Astrocyte (in vitro differentiated cells and primary cell): ENCODE measurements around the gene PPP4R2. TPM values are rescaled to one million over a fixed set of nuclear protein-coding genes. Genes with fewer than 3 reads are reported as not detected.

Source experiments
- DNase-seq: peaks from one replicate; pipeline ENCODE4 v3.0.0-alpha.2; 2010; ENCODE audit warnings: low read depth
- FAIRE-seq: peaks from 2 replicates; lab custom pipeline; 2011; peaks lifted over from hg19 to GRCh38; lab: Jason Lieb, UNC
- H2AFZ ChIP-seq: 2 replicates; pipeline ENCODE4 v1.6.0; 2012; ENCODE audit warnings: low read depth, low read length, inconsistent platforms
- H3K27ac ChIP-seq: 2 replicates; pipeline ENCODE4 v1.5.1; 2011; ENCODE audit warnings: low read depth, low read length, inconsistent platforms
- H3K27me3 ChIP-seq: 2 replicates; pipeline ENCODE4 v1.6.0; 2011; ENCODE audit warnings: low read length, inconsistent platforms; ENCODE audit not compliant: insufficient read depth
- H3K36me3 ChIP-seq: 2 replicates; pipeline ENCODE4 v1.5.1; 2011; ENCODE audit warnings: low read length, inconsistent platforms; ENCODE audit not compliant: insufficient read depth
- H3K4me1 ChIP-seq: 2 replicates; pipeline ENCODE4 v1.5.1; 2011; ENCODE audit warnings: low read length, inconsistent platforms; ENCODE audit not compliant: insufficient read depth
- H3K4me2 ChIP-seq: 2 replicates; pipeline ENCODE4 v1.6.0; 2012; ENCODE audit warnings: low read length, inconsistent platforms
- H3K4me3 ChIP-seq: 2 replicates; pipeline ENCODE4 v1.5.1; 2011; ENCODE audit warnings: low read depth, mild to moderate bottlenecking, low read length, inconsistent platforms; ENCODE audit not compliant: insufficient read depth
- H3K79me2 ChIP-seq: 2 replicates; pipeline ENCODE4 v1.6.0; 2012; ENCODE audit warnings: mild to moderate bottlenecking, low read length, inconsistent platforms; ENCODE audit not compliant: insufficient read depth
- H3K9ac ChIP-seq: 2 replicates; pipeline ENCODE4 v1.6.0; 2012; ENCODE audit warnings: mild to moderate bottlenecking, low read length, inconsistent platforms
- H3K9me3 ChIP-seq: 2 replicates; pipeline ENCODE4 v1.5.1; 2012; ENCODE audit warnings: low read depth, mild to moderate bottlenecking, low read length, inconsistent platforms; ENCODE audit not compliant: insufficient read depth
- H4K20me1 ChIP-seq: 2 replicates; pipeline ENCODE4 v1.6.0; 2012; ENCODE audit warnings: low read length, inconsistent platforms; ENCODE audit not compliant: insufficient read depth
- H3K27ac Mint-ChIP-seq: one replicate; pipeline ENCODE4 v1.8.0; 2021; ENCODE audit warnings: mild to moderate bottlenecking, mixed read lengths; ENCODE audit not compliant: unreplicated experiment
- H3K27me3 Mint-ChIP-seq: one replicate; pipeline ENCODE4 v1.8.0; 2021; ENCODE audit warnings: low read depth, mixed read lengths; ENCODE audit not compliant: unreplicated experiment
- H3K36me3 Mint-ChIP-seq: one replicate; pipeline ENCODE4 v1.8.0; 2021; ENCODE audit warnings: low read depth, mixed read lengths; ENCODE audit not compliant: unreplicated experiment
- H3K4me1 Mint-ChIP-seq: one replicate; pipeline ENCODE4 v1.8.0; 2021; ENCODE audit warnings: low read depth, mixed read lengths; ENCODE audit not compliant: unreplicated experiment
- H3K4me3 Mint-ChIP-seq: one replicate; pipeline ENCODE4 v1.8.0; 2021; ENCODE audit warnings: mild to moderate bottlenecking, moderate library complexity, mixed read lengths; ENCODE audit not compliant: unreplicated experiment
- H3K9me3 Mint-ChIP-seq: one replicate; pipeline ENCODE4 v1.8.0; 2021; ENCODE audit warnings: mild to moderate bottlenecking, mixed read lengths; ENCODE audit not compliant: unreplicated experiment
- CTCF ChIP-seq: IDR thresholded peaks from 2 replicates; pipeline ENCODE4 v1.5.1; 2011; ENCODE audit warnings: low read depth, mild to moderate bottlenecking, inconsistent platforms, low read length, moderate library complexity; ENCODE audit not compliant: insufficient read depth
- EZH2 ChIP-seq: IDR thresholded peaks from 2 replicates; pipeline ENCODE4 v1.6.1; 2012; ENCODE audit warnings: mild to moderate bottlenecking, low read length, inconsistent platforms; ENCODE audit not compliant: insufficient read depth
- total RNA-seq: library from RNA; stranded (reverse); gene quantifications from 2 replicates; pipeline ENCODE4 v1.2.1, GENCODE V29; 2021

The PPP4R2 gene
- total RNA-seq, 1 donor from 2014 or later: 98.5 TPM

- FAIRE-seq (no peak), DNase-seq (no peak)
- no peaks in the 10 kb centered on the region for H3K4me1 ChIP-seq
- no peak overlapping the region for H3K27ac Mint-ChIP-seq
- no peak overlapping the region for H3K4me2 ChIP-seq
- TF ChIP-seq CTCF (no peak), EZH2 (no peak)
- H3K36me3 ChIP-seq: no peaks in the 10 kb centered on the region
- no peaks in the 10 kb centered on the region for H3K27me3 ChIP-seq
- H3K27ac ChIP-seq: no peak overlapping the region
- no peak overlapping the region for H3K4me3 Mint-ChIP-seq
- peaks cover 17% of the 10 kb centered on the region for H3K36me3 Mint-ChIP-seq
- no peaks in the 10 kb centered on the region for H3K27me3 Mint-ChIP-seq
- H3K4me1 Mint-ChIP-seq: no peaks in the 10 kb centered on the region
- peaks cover 6% of the 10 kb centered on the region for H3K9me3 Mint-ChIP-seq
- H3K4me3 ChIP-seq: no peak overlapping the region
- H2AFZ ChIP-seq: no peak overlapping the region
- H4K20me1 ChIP-seq: no peaks in the 10 kb centered on the region
- no peak overlapping the region for H3K9ac ChIP-seq
- no peaks in the 10 kb centered on the region for H3K79me2 ChIP-seq
- peaks cover 4% of the 10 kb centered on the region for H3K9me3 ChIP-seq
These were observed 13.8 kb upstream of the PPP4R2 start for GRCh38 chr3:72982609-72983366.

DNA sequence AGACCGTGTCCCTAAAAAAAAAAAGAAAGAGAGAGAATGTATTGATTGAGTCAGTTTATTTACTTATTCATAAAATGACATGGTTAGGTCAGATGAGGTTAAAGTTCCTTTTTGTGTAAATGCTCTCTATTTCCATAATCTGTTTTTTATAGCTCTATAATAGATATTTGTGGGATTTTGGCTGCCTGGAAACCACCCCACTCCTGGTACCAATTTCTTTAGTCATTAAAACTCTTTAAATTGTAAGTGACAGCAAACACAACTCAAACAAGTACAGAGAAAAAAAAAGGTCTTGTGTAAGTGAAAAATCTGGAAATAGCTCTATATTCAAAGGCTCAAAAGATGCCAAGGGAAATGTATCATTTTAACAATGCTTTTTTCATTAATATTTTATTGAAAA is 11.0 kb upstream of the PPP4R2 start:
- no peak for DNase-seq
- Mint-ChIP-seq H3K27ac (no peak overlapping the region), H3K27me3 (no peaks in the 10 kb centered on the region), H3K9me3 (peaks cover 6% of the 10 kb centered on the region), H3K4me3 (no peak overlapping the region), H3K4me1 (no peaks in the 10 kb centered on the region), H3K36me3 (peaks cover 11% of the 10 kb centered on the region)
- Histone ChIP-seq H3K9ac (no peak overlapping the region), H3K4me2 (no peak overlapping the region), H3K79me2 (no peaks in the 10 kb centered on the region), H4K20me1 (no peaks in the 10 kb centered on the region), H3K27ac (no peak overlapping the region), H3K4me3 (no peak overlapping the region), H3K9me3 (peaks cover 4% of the 10 kb centered on the region), H3K36me3 (no peaks in the 10 kb centered on the region), H2AFZ (no peak overlapping the region), H3K4me1 (no peaks in the 10 kb centered on the region), H3K27me3 (no peaks in the 10 kb centered on the region)
- TF ChIP-seq CTCF: no peak
- TF ChIP-seq EZH2: no peak
- no peak for FAIRE-seq

DNA sequence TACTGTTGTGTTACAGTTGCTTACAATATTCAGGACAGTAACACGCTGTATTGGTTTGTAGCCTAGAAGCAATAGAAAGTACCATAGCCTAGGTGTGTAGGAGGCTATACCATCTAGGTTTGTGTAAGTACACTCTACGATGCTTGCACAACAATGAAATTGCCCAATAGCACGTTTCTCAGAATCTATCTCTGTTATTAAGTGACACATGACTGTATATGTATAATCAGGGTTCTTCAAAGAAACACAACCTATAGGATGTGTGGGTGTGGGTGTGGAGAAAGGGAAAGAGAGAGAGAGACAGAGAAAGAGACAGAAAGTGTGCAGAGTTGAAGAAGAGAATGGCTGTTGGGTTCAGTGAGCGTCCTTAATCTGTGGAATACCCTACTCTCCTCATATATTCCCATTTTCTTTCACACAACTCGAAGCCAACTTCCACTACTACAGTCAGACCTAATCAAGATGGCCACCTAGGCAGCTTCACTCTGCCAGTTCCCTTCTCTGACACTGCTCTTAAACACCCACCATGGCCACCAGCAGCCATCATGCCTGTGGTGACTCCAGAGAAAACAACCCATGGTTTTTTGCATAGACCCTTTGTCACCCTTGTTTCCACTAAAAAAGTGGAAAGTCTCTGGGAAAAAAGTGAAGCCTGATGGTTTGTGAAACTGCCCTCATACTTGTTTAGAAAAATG is 5.8 kb upstream of the PPP4R2 start:
- no peaks in the 10 kb centered on the region for H3K27me3 Mint-ChIP-seq
- no peak for TF ChIP-seq EZH2
- no peak for TF ChIP-seq CTCF
- no peaks in the 10 kb centered on the region for H3K27me3 ChIP-seq
- H3K79me2 ChIP-seq: no peaks in the 10 kb centered on the region
- H3K36me3 Mint-ChIP-seq: no peaks in the 10 kb centered on the region
- FAIRE-seq (no peak), DNase-seq (no peak)
- H3K4me3 Mint-ChIP-seq: no peak overlapping the region
- no peaks in the 10 kb centered on the region for H4K20me1 ChIP-seq
- no peak overlapping the region for H3K27ac ChIP-seq
- no peak overlapping the region for H3K4me3 ChIP-seq
- H3K4me1 ChIP-seq: no peaks in the 10 kb centered on the region
- no peak overlapping the region for H2AFZ ChIP-seq
- H3K4me1 Mint-ChIP-seq: peaks cover 6% of the 10 kb centered on the region
- H3K4me2 ChIP-seq: no peak overlapping the region
- H3K27ac Mint-ChIP-seq: no peak overlapping the region
- H3K9me3 ChIP-seq: no peaks in the 10 kb centered on the region
- no peaks in the 10 kb centered on the region for H3K9me3 Mint-ChIP-seq
- H3K36me3 ChIP-seq: no peaks in the 10 kb centered on the region
- H3K9ac ChIP-seq: no peak overlapping the region
